ENCODE measurements around the gene FAM47E. TPM values are rescaled to one million over a fixed set of nuclear protein-coding genes. Genes with fewer than 3 reads are reported as not detected.

FAM47E gene
- total and polyA plus RNA-seq, 2 donors (not counting 3 experiments of a cell fraction or from before 2014, with no cell fraction given) = 0.11 TPM; not detected in 1

GRCh38 chr4:76315267-76315918 lies 63.9 kb downstream of the FAM47E start:
- no peaks in the 10 kb centered on the region for H3K9me1 ChIP-seq (replicated peaks; ENCODE audit: control insufficient read depth, extremely low read depth, insufficient read depth, low read length)
- dilution Hi-C loops (cut with MboI; ENCODE audit: extremely low pct_ligation_motif_present, low sequenced_read_pairs) (no loop called here), intact Hi-C loops (cut with micrococcal nuclease) (no loop called here)
- peaks cover 0 to 8% of the 10 kb centered on the region in 2 experiments for H3K27me3 ChIP-seq (ENCODE audit: control insufficient read depth in 2 of 2, insufficient read depth in 2 of 2, low read length in 2 of 2)
- no peaks in the 10 kb centered on the region for H3K9me3 ChIP-seq (replicated peaks; ENCODE audit: control insufficient read depth, insufficient read depth, low read length)
- no peak overlapping the region for H3K4me2 ChIP-seq (ENCODE audit: insufficient read depth, low read length)
- H3K79me2 ChIP-seq (ENCODE audit: control insufficient read depth, insufficient read depth, low read length) = no peaks in the 10 kb centered on the region
- DNase-seq (ENCODE audit: low read depth, low spot score) = no peak
- no peak overlapping the region for H3K4me3 ChIP-seq (replicated peaks in 1 of 3; ENCODE audit: insufficient read depth in 1 of 3, low read depth in 1 of 3, low read length in 3 of 3)
- no peak overlapping the region for H3K27ac ChIP-seq (ENCODE audit: insufficient read depth, low read depth, low read length)
- H3K9ac ChIP-seq (replicated peaks; ENCODE audit: extremely low read depth, insufficient read depth, low read length) = no peak overlapping the region
- H4K20me1 ChIP-seq (replicated peaks; ENCODE audit: control insufficient read depth, extremely low read depth, insufficient read depth, low read length) = no peaks in the 10 kb centered on the region
- POLR2A ChIA-PET = no interaction called here
- H3K4me1 ChIP-seq (ENCODE audit: control insufficient read depth, extremely low read depth, insufficient read depth, low read length) = no peaks in the 10 kb centered on the region
- no peak for FAIRE-seq
- CTCF ChIA-PET = interaction anchor here (1.5 kb wide), 1 partner anchor 136 kb away, joined by 4 read pairs; no protein-coding TSS in a partner anchor
- BruUV-seq (replicated peaks) = no TSS peak
- TF ChIP-seq FOS (IDR thresholded peaks at IDR 0.05; ENCODE audit: borderline replicate concordance, insufficient read depth, low read length) = no peak
- no peak for TF ChIP-seq POLR2AphosphoS5 (IDR thresholded peaks at IDR 0.05; ENCODE audit: insufficient read depth, low read depth, low read length)
- H2AFZ ChIP-seq (ENCODE audit: low read depth, low read length) = no peak overlapping the region
- H3K36me3 ChIP-seq (ENCODE audit: control insufficient read depth in 2 of 2, extremely low read depth in 1 of 2, insufficient read depth in 2 of 2, low read length in 2 of 2) = no peaks in the 10 kb centered on the region

DNA sequence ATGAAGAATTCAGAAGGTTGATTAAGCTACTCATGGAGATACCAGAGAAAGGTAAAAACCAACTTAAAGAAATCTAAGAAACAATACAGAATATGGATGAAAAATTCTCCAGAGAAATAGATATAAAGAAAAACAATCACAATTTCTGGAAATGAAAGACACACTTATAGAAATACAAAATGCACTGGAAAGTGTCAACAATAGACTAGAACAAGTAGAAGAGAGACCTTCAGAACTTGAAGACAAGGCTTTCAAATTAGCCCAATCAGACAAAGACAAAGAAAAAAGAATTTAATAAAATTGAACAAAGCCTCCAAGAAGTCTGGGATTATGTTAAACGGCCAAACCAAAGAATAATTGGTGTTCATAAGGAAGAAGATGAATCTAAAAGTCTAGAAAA lies 64.6 kb downstream of the FAM47E start:
- Histone ChIP-seq H3K4me1 (ENCODE audit: control insufficient read depth, extremely low read depth, insufficient read depth, low read length) (no peaks in the 10 kb centered on the region), H4K20me1 (replicated peaks; ENCODE audit: control insufficient read depth, extremely low read depth, insufficient read depth, low read length) (no peaks in the 10 kb centered on the region), H3K9ac (replicated peaks; ENCODE audit: extremely low read depth, insufficient read depth, low read length) (no peak overlapping the region), H3K79me2 (ENCODE audit: control insufficient read depth, insufficient read depth, low read length) (no peaks in the 10 kb centered on the region), H3K9me1 (replicated peaks; ENCODE audit: control insufficient read depth, extremely low read depth, insufficient read depth, low read length) (no peaks in the 10 kb centered on the region), H3K27me3 (ENCODE audit: control insufficient read depth in 2 of 2, insufficient read depth in 2 of 2, low read length in 2 of 2) (peaks cover 0 to 8% of the 10 kb centered on the region in 2 experiments), H2AFZ (ENCODE audit: low read depth, low read length) (no peak overlapping the region), H3K27ac (ENCODE audit: insufficient read depth, low read depth, low read length) (no peak overlapping the region), H3K36me3 (ENCODE audit: control insufficient read depth in 2 of 2, extremely low read depth in 1 of 2, insufficient read depth in 2 of 2, low read length in 2 of 2) (no peaks in the 10 kb centered on the region), H3K4me2 (ENCODE audit: insufficient read depth, low read length) (no peak overlapping the region), H3K4me3 (replicated peaks in 1 of 3; ENCODE audit: insufficient read depth in 1 of 3, low read depth in 1 of 3, low read length in 3 of 3) (no peak overlapping the region), H3K9me3 (replicated peaks; ENCODE audit: control insufficient read depth, insufficient read depth, low read length) (no peaks in the 10 kb centered on the region)
- CTCF ChIA-PET = interaction anchor here (0.9 to 1.5 kb wide), 2 partner anchors 10 to 137 kb away, joined by 3 to 4 read pairs; no protein-coding TSS in a partner anchor
- POLR2A ChIA-PET = no interaction called here
- TF ChIP-seq MYC (IDR thresholded peaks at IDR 0.05; ENCODE audit: low read depth, low read length) = no peak
- TF ChIP-seq EZH2 (IDR thresholded peaks at IDR 0.05; ENCODE audit: borderline replicate concordance, low read depth, low read length, severe bottlenecking) = no peak
- no peak for TF ChIP-seq MAX (IDR thresholded peaks at IDR 0.05; ENCODE audit: insufficient read depth, insufficient read length)
- no peak for TF ChIP-seq POLR2A (IDR thresholded peaks at IDR 0.05; ENCODE audit: low read depth, low read length)
- no peak for TF ChIP-seq GATA2 (IDR thresholded peaks at IDR 0.05; ENCODE audit: insufficient read depth, insufficient read length, low read depth, low read length)
- no peak for TF ChIP-seq POLR2AphosphoS5 (IDR thresholded peaks at IDR 0.05; ENCODE audit: insufficient read depth, low read depth, low read length)
- TF ChIP-seq, protein P1, sequence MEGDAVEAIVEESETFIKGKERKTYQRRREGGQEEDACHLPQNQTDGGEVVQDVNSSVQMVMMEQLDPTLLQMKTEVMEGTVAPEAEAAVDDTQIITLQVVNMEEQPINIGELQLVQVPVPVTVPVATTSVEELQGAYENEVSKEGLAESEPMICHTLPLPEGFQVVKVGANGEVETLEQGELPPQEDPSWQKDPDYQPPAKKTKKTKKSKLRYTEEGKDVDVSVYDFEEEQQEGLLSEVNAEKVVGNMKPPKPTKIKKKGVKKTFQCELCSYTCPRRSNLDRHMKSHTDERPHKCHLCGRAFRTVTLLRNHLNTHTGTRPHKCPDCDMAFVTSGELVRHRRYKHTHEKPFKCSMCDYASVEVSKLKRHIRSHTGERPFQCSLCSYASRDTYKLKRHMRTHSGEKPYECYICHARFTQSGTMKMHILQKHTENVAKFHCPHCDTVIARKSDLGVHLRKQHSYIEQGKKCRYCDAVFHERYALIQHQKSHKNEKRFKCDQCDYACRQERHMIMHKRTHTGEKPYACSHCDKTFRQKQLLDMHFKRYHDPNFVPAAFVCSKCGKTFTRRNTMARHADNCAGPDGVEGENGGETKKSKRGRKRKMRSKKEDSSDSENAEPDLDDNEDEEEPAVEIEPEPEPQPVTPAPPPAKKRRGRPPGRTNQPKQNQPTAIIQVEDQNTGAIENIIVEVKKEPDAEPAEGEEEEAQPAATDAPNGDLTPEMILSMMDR (IDR thresholded peaks at IDR 0.05; ENCODE audit: extremely low read depth in 1 of 2, insufficient read depth in 1 of 2, low read depth in 1 of 2, low read length in 2 of 2) = no peak
- no peak for TF ChIP-seq FOS (IDR thresholded peaks at IDR 0.05; ENCODE audit: borderline replicate concordance, insufficient read depth, low read length)
- TF ChIP-seq JUN (IDR thresholded peaks at IDR 0.05; ENCODE audit: borderline replicate concordance, insufficient read depth, insufficient read length, low read depth) = no peak
- BruUV-seq (replicated peaks) = no TSS peak
- FAIRE-seq (no peak), DNase-seq (ENCODE audit: low read depth, low spot score) (no peak)
- dilution Hi-C loops (cut with MboI; ENCODE audit: extremely low pct_ligation_motif_present, low sequenced_read_pairs) = no loop called here
- intact Hi-C loops (cut with micrococcal nuclease) = no loop called here

Data from endothelial cell of umbilical vein (primary cell).